Adrenal gland (tissue), 12 donors: ENCODE data around the gene ZNHIT1. TPM values are rescaled to one million over a fixed set of nuclear protein-coding genes. Genes with fewer than 3 reads are reported as not detected.

Experiments
- DNase-seq, 7 donors: peaks; one replicate each; pipeline ENCODE4 v3.0.0-alpha.2; 2019 to 2020
- H3K27ac ChIP-seq, 5 donors: fragments of 200-600 bp; sonication (generic) in 4 of 5; 1 replicate in 3 of 5; 2 replicates in 2 of 5; pipeline versions ENCODE4 v1.5.1 to v1.8.0; 2016 to 2020; ENCODE audit warnings: mild to moderate bottlenecking in 1 of 5
- H3K27me3 ChIP-seq: fragments of 200-600 bp; 2 replicates; pipeline ENCODE4 v1.8.0; 2021
- H3K36me3 ChIP-seq, 2 donors: fragments of 200-600 bp; replicated peaks in 1 of 2; 1 replicate in 1 of 2; 2 replicates in 1 of 2; pipeline versions ENCODE4 v1.5.1 to v1.8.0; 2018 to 2022
- H3K4me1 ChIP-seq, 2 donors: fragments of 200-600 bp; replicated peaks in 1 of 2; 1 replicate in 1 of 2; 2 replicates in 1 of 2; pipeline versions ENCODE4 v1.5.1 to v1.8.0; 2018 to 2021
- H3K4me3 ChIP-seq, 4 donors: fragments of 200-600 bp; sonication (generic) in 3 of 4; one replicate each; pipeline ENCODE4 v1.5.1; 2016 to 2018
- H3K9me3 ChIP-seq, 3 donors: fragments of 200-600 bp; sonication (generic) in 1 of 3; replicated peaks in 1 of 3; 1 replicate in 2 of 3; 2 replicates in 1 of 3; pipeline versions ENCODE4 v1.5.1 to v1.8.0; 2016 to 2021
- CTCF ChIP-seq, 6 experiments: fragments of 450-650 bp in 4 of 6; fragments of 200-600 bp in 2 of 6; sonication (generic) in 1 of 6; IDR thresholded peaks; 1 replicate in 5 of 6; 2 replicates in 1 of 6; pipeline versions ENCODE4 v1.5.1 to v1.8.0; 2016 to 2021; ENCODE audit warnings: antibody characterized with exemption in 6 of 6, mild to moderate bottlenecking in 2 of 6, moderate library complexity in 1 of 6
- POLR2A ChIP-seq, 2 donors: fragments of 450-650 bp; IDR thresholded peaks; one replicate each; pipeline ENCODE4 v1.6.1; 2017; ENCODE audit warnings: antibody characterized with exemption in 2 of 2, mild to moderate bottlenecking in 2 of 2, moderate library complexity in 1 of 2
- WGBS, 4 donors: extraction: QIAGEN DNeasy Blood & Tissue Kit in 2 of 4; methylation state at CpG; one replicate each; pipeline versions ENCODE4 v1.1.5 to v1.1.7; 2013 to 2017; 5-methylcytosine and 5-hydroxymethylcytosine counted together
- intact Hi-C, 2 donors: fragments of 100-400 bp; cut with DNase I; formaldehyde crosslinking; loops; one replicate each; pipeline versions ENCODE4 v1.14.1 to v1.15.0; 2022 to 2023
- polyA plus RNA-seq, 3 donors: library from polyadenylated mRNA; stranded (reverse); fragments of 200-250 nt in 2 of 3; fragments of 350-450 nt in 1 of 3; fragmentation: Illumina TruSeq in 1 of 3; extraction: RNeasy Lipid Tissue Mini Kit (QIAGEN cat#74804) in 1 of 3; gene quantifications; one replicate each; pipeline ENCODE4 v1.2.3, GENCODE V29; 2013 to 2014
- total RNA-seq, 9 donors: library from RNA; depleted of rRNA in 4 of 9; stranded (reverse); fragments of >200 nt in 4 of 9; fragments of 120-200 nt in 1 of 9; fragmentation: NEBNext Ultra II Directional in 1 of 9; extraction: Animal tissue kit (Norgen Biotek cat#: 25700) in 1 of 9; gene quantifications; one replicate each; pipeline versions ENCODE4 v1.1.0 to v1.2.4, GENCODE V29; 2013 to 2023
- donor health status: healthy with polysubstance abuse.
- donor health status: Bipolar disorder and iron deficiency.
- donor health status: DM: yes; HTN: yes; CAD: no.
- donor health status: DM: no; HTN: no; CAD: no.
- donor health status: DM: no; HTN: no; CAD: no.
- donor health status: DM: yes; HTN: yes; CAD: no.

ZNHIT1 gene
- total and polyA plus RNA-seq, 12 donors = 34.7 to 228 (median 104) TPM

GRCh38 chr7:101175664-101176063 is 42.3 kb upstream of the ZNHIT1 start:
- peaks cover 90% of the 10 kb centered on the region for H3K27me3 ChIP-seq
- no peaks in the 10 kb centered on the region for H3K9me3 ChIP-seq
- no peak overlapping the region for H3K27ac ChIP-seq
- intact Hi-C loops = no loop called here
- peaks cover 12 to 24% of the 10 kb centered on the region in 2 donors for H3K4me1 ChIP-seq
- WGBS, 4 donors = 35 to 58% (median 43%) methylated on average over 2 to 3 of the region's 3 CpGs
- TF ChIP-seq CTCF (IDR thresholded peaks at IDR 0.05) (no peak), POLR2A (IDR thresholded peaks at IDR 0.05) (no peak)
- no peak overlapping the region for H3K4me3 ChIP-seq
- H3K36me3 ChIP-seq = no peaks in the 10 kb centered on the region
- DNase-seq = no peak

GRCh38 chr7:101177644-101178043 is 40.3 kb upstream of the ZNHIT1 start:
- H3K36me3 ChIP-seq = no peaks in the 10 kb centered on the region
- peaks cover 11 to 17% of the 10 kb centered on the region in 2 donors for H3K4me1 ChIP-seq
- H3K9me3 ChIP-seq = no peaks in the 10 kb centered on the region
- TF ChIP-seq CTCF (IDR thresholded peaks at IDR 0.05) (no peak), POLR2A (IDR thresholded peaks at IDR 0.05) (no peak)
- no peak overlapping the region for H3K4me3 ChIP-seq
- DNase-seq = no peak
- H3K27me3 ChIP-seq = peaks cover 79% of the 10 kb centered on the region
- 75 to 81% (median 81%) methylated on average over 2 of the region's 2 CpGs; no CpG with 5 or more reads in 1 of the 4 donors for WGBS, 4 donors
- no peak overlapping the region for H3K27ac ChIP-seq
- intact Hi-C loops = no loop called here

DNA sequence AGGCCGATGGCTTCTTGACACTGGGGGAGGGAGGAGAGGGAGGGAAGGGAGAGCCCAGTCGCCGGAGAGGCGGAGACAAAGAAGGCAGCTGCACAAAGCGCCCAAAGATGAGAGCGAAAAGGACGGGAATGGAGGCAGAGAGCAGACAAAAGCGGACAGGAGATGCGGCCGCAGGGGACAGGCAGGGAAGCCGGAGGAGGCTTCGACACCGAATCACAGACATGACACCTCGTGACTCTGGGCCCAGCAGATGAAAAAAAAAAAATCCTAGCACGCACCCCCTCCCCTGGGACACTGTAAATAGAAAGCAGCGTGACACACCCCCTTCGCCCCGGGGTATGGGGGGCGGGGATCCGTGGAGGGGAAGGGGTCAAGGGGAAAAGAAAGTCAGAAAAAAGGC is 38.8 kb upstream of the ZNHIT1 start:
- intact Hi-C loops = no loop called here
- H3K36me3 ChIP-seq = no peaks in the 10 kb centered on the region
- H3K9me3 ChIP-seq = no peaks in the 10 kb centered on the region
- DNase-seq = no peak
- peaks cover 0 to 5% of the 10 kb centered on the region in 2 donors for H3K4me1 ChIP-seq
- TF ChIP-seq CTCF (IDR thresholded peaks at IDR 0.05) = no peak
- TF ChIP-seq POLR2A (IDR thresholded peaks at IDR 0.05) = no peak
- peaks cover 66% of the 10 kb centered on the region for H3K27me3 ChIP-seq
- 1 to 3% (median 3%) methylated on average over 15 to 20 of the region's 20 CpGs for WGBS, 4 donors
- H3K4me3 ChIP-seq = no peak overlapping the region
- no peak overlapping the region for H3K27ac ChIP-seq

DNA sequence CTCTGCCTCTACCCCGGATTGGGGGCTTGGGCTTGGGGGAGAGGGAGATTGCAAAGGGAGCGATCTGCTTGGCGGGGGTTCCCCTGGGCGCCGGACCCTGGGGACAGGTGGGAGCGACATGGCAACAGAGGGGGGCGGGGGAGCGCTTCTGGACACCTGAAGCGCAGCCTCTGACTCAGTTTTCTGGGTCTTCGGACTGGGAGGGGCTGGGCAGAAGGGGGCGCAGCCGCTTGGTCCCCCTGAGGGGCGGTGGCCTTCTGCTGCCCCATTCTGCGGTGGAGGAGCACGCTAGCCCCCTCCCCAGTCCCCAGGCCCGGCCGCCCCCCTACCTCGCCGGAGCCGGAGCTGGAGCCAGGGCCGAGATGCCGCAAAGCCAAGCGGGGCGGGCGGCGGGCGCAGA is 38.3 kb upstream of the ZNHIT1 start:
- Histone ChIP-seq H3K4me3 (no peak overlapping the region), H3K27ac (no peak overlapping the region), H3K36me3 (no peaks in the 10 kb centered on the region), H3K4me1 (peaks cover 0 to 5% of the 10 kb centered on the region in 2 donors), H3K9me3 (no peaks in the 10 kb centered on the region), H3K27me3 (peaks cover 64% of the 10 kb centered on the region)
- WGBS, 4 donors = 0 to 13% (median 2%) methylated on average over 3 to 27 of the region's 27 CpGs
- intact Hi-C loops = loop anchor here in 1 of 2 donors (5.0 kb wide), 1 partner anchor 53 kb away; no protein-coding TSS in a partner anchor
- DNase-seq = no peak
- no peak for TF ChIP-seq CTCF (IDR thresholded peaks at IDR 0.05)
- no peak for TF ChIP-seq POLR2A (IDR thresholded peaks at IDR 0.05)
